K562 (cell line): ENCODE results near the gene DCST1. TPM values are rescaled to one million over a fixed set of nuclear protein-coding genes. Genes with fewer than 3 reads are reported as not detected.
A peak's percentile ranks its signal among the peaks of the same experiment; 100 is the strongest.

ENCODE experiments used
- BDP1 ChIP-seq: IDR thresholded peaks from 3 replicates; pipeline ENCODE4 v1.6.1; 2011; ENCODE audit not compliant: insufficient read length, insufficient read depth
- CEBPG ChIP-seq, 3 experiments: fragments of 200-800 bp in 1 of 3; sonication (Bioruptor generic) in 1 of 3; sonication (generic) in 1 of 3; formaldehyde crosslinking in 1 of 3; IDR thresholded peaks in 2 of 3; conservative IDR thresholded peaks in 1 of 3; 2 replicates each; pipeline versions ENCODE4 v1.6.1 to v1.8.0; 2016 to 2022; ENCODE audit warnings: missing compliant biosample characterization in 2 of 3, missing genetic modification characterization in 2 of 3, mild to moderate bottlenecking in 1 of 3, missing genetic modification reagents in 1 of 3
- ELF2 ChIP-seq: fragments of 250-450 bp; sonication (Bioruptor Pico); IDR thresholded peaks from 2 replicates; pipeline ENCODE4 v1.5.0; 2021; ENCODE audit warnings: mild to moderate bottlenecking
- MEF2A ChIP-seq: IDR thresholded peaks from 2 replicates; pipeline ENCODE4 v1.6.1; 2011; ENCODE audit warnings: low read depth, mild to moderate bottlenecking, low read length, moderate library complexity; ENCODE audit not compliant: control insufficient read depth
- RBM17 ChIP-seq: fragments of 200-400 bp; formaldehyde crosslinking; IDR thresholded peaks from 2 replicates; pipeline ENCODE4 v1.6.1; 2017; ENCODE audit warnings: low read depth, mild to moderate bottlenecking, low read length, borderline replicate concordance
- XRCC4 ChIP-seq: IDR thresholded peaks from one replicate; pipeline ENCODE4 v1.6.1; 2011; ENCODE audit not compliant: insufficient read depth, insufficient read length; ENCODE audit errors: extremely low read depth
- ZBTB40 ChIP-seq, 2 experiments: fragments of 450-650 bp in 1 of 2; sonication (generic) in 1 of 2; formaldehyde crosslinking in 1 of 2; IDR thresholded peaks; 2 replicates each; pipeline versions ENCODE4 v1.7.1 to v1.9.0; 2016 to 2022; ENCODE audit warnings: inconsistent platforms in 1 of 2, mild to moderate bottlenecking in 1 of 2, missing genetic modification reagents in 1 of 2
- ZNF518B ChIP-seq: fragments of 250-450 bp; sonication (Bioruptor Pico); IDR thresholded peaks from 2 replicates; pipeline ENCODE4 v1.5.0; 2021; ENCODE audit warnings: mild to moderate bottlenecking, moderate library complexity
- ZNF764 ChIP-seq: fragments of 250-450 bp; sonication (Bioruptor Pico); IDR thresholded peaks from 2 replicates; pipeline ENCODE4 v1.4.0; 2020; ENCODE audit warnings: low read depth, mild to moderate bottlenecking, moderate library complexity
- polyA plus RNA-seq, 8 experiments: library from polyadenylated mRNA; depleted of rRNA in 4 of 8; stranded (reverse) in 5 of 8; unstranded in 3 of 8; fragments of >200 nt; fragmentation: Nextera tagmentation in 2 of 8; fragmentation: Illumina TruSeq in 1 of 8; extraction: Ambion mirVana in 2 of 8; extraction: Trizol in 1 of 8; gene quantifications; 2 replicates each; pipeline versions ENCODE4 v1.2.1 to v1.2.3, GENCODE V29; 2011 to 2014; ENCODE audit warnings: inconsistent platforms in 1 of 8, missing spikeins in 1 of 8
- total RNA-seq, 7 experiments: library from RNA; depleted of rRNA in 6 of 7; stranded (reverse); fragments of >200 nt in 6 of 7; fragmentation: Illumina TruSeq in 2 of 7; extraction: Trizol in 2 of 7; gene quantifications; 2 replicates each; pipeline versions ENCODE4 v1.2.1 to v1.2.3, GENCODE V29; 2011 to 2021; ENCODE audit warnings: low replicate concordance in 1 of 7

Gene DCST1
- total and polyA plus RNA-seq, 9 of the 15 experiments (the other 6 are each of a cell fraction or from before 2014, with no cell fraction given) = not detected

- no peak for TF ChIP-seq ZBTB40 (IDR thresholded peaks at IDR 0.05)
- no peak for TF ChIP-seq ZBTB40 (CRISPR knock-in tag; IDR thresholded peaks at IDR 0.05)
- no peak for TF ChIP-seq ZNF764 (CRISPR knock-in tag)
- peak; percentile 66 for TF ChIP-seq CEBPG (CRISPR knock-in tag; IDR thresholded peaks at IDR 0.05)
- TF ChIP-seq CEBPG (tag; conservative IDR thresholded peaks at IDR 0.05 in 1 of 2, IDR thresholded peaks at IDR 0.05 in 1 of 2) = peak in 1 of 2 experiments; percentile 65; a peak in 2 of 4 replicates
- TF ChIP-seq ZNF518B (CRISPR knock-in tag) = no peak
- TF ChIP-seq BDP1 = no peak
- TF ChIP-seq MEF2A = no peak
- no peak for TF ChIP-seq RBM17
- TF ChIP-seq ELF2 (CRISPR knock-in tag) = no peak
- no peak for TF ChIP-seq XRCC4
Measured at GRCh38 chr1:155048449-155049334, 15.1 kb downstream of the DCST1 start (continued).
